SK-N-SH treated with all-trans-retinoic acid at 6 μM for 48 hours (cell line): Measurements from ENCODE around the gene PBRM1.

Source experiments
- ATAC-seq: fragments of 200-7000 bp; cut with Tn5 transposase; 3 replicates; pipeline ENCODE4 v1.9.1; 2020; ENCODE audit warnings: mild to moderate bottlenecking, moderate library complexity
- ARNTL ChIP-seq: fragments of 450-650 bp; formaldehyde crosslinking; IDR thresholded peaks from 2 replicates; pipeline ENCODE4 v1.5.0; 2020; ENCODE audit warnings: low read depth, mild to moderate bottlenecking, moderate library complexity, borderline replicate concordance
- CSRNP3 ChIP-seq: fragments of 250-450 bp; sonication (Bioruptor Pico); IDR thresholded peaks from 2 replicates; pipeline ENCODE4 v1.5.1; 2021; ENCODE audit warnings: mild to moderate bottlenecking, moderate library complexity
- ESRRG ChIP-seq: fragments of 250-450 bp; sonication (Bioruptor Pico); IDR thresholded peaks from 2 replicates; pipeline ENCODE4 v1.6.1; 2021; ENCODE audit warnings: mild to moderate bottlenecking
- GLIS3 ChIP-seq: fragments of 250-450 bp; sonication (Bioruptor Pico); IDR thresholded peaks from 2 replicates; pipeline ENCODE4 v1.5.0; 2020; ENCODE audit warnings: mild to moderate bottlenecking, moderate library complexity
- ISL1 ChIP-seq: fragments of 250-450 bp; sonication (Bioruptor Pico); IDR thresholded peaks from 2 replicates; pipeline ENCODE4 v2.1.2; 2022; ENCODE audit warnings: mild to moderate bottlenecking, moderate library complexity
- OSR1 ChIP-seq: fragments of 250-450 bp; sonication (Bioruptor Pico); IDR thresholded peaks from 2 replicates; pipeline ENCODE4 v1.8.0; 2022; ENCODE audit warnings: moderate library complexity, mild to moderate bottlenecking, inconsistent platforms
- PPARA ChIP-seq: fragments of 250-450 bp; sonication (Bioruptor Pico); IDR thresholded peaks from 2 replicates; pipeline ENCODE4 v1.5.0; 2020; ENCODE audit warnings: mild to moderate bottlenecking, borderline replicate concordance
- RARB ChIP-seq: fragments of 250-450 bp; sonication (Bioruptor Pico); IDR thresholded peaks from 2 replicates; pipeline ENCODE4 v1.8.0; 2021; ENCODE audit warnings: mild to moderate bottlenecking, moderate library complexity
- SNAI2 ChIP-seq: fragments of 250-450 bp; sonication (Bioruptor Pico); IDR thresholded peaks from 2 replicates; pipeline ENCODE4 v1.5.0; 2020; ENCODE audit warnings: mild to moderate bottlenecking, moderate library complexity
- TCF4 ChIP-seq: fragments of 250-450 bp; sonication (Bioruptor Pico); IDR thresholded peaks from 2 replicates; pipeline ENCODE4 v1.8.0; 2021; ENCODE audit warnings: mild to moderate bottlenecking, moderate library complexity, borderline replicate concordance
- TOX ChIP-seq: fragments of 250-450 bp; sonication (Bioruptor Pico); IDR thresholded peaks from 2 replicates; pipeline ENCODE4 v1.8.0; 2021; ENCODE audit warnings: mild to moderate bottlenecking, moderate library complexity, borderline replicate concordance
- ZC3H10 ChIP-seq: fragments of 250-450 bp; sonication (Bioruptor Pico); IDR thresholded peaks from 2 replicates; pipeline ENCODE4 v1.5.1; 2021; ENCODE audit warnings: mild to moderate bottlenecking, moderate library complexity
- ZFP30 ChIP-seq: fragments of 450-650 bp; formaldehyde crosslinking; IDR thresholded peaks from 2 replicates; pipeline ENCODE4 v1.5.0; 2022; ENCODE audit warnings: mild to moderate bottlenecking, moderate library complexity
- ZNF565 ChIP-seq: fragments of 450-650 bp; formaldehyde crosslinking; conservative IDR thresholded peaks from 2 replicates; pipeline ENCODE4 v1.5.0; 2020; ENCODE audit warnings: low read depth, mild to moderate bottlenecking, moderate library complexity
- ZNF70 ChIP-seq: fragments of 450-650 bp; formaldehyde crosslinking; IDR thresholded peaks from 2 replicates; pipeline ENCODE4 v1.5.0; 2020; ENCODE audit warnings: mild to moderate bottlenecking, moderate library complexity
- ZNF8 ChIP-seq: fragments of 450-650 bp; formaldehyde crosslinking; IDR thresholded peaks from 2 replicates; pipeline ENCODE4 v1.5.0; 2020; ENCODE audit warnings: mild to moderate bottlenecking, moderate library complexity
- TF ChIP-seq, protein P1 (sequence below): fragments of 250-450 bp; sonication (Bioruptor Pico); IDR thresholded peaks from 2 replicates; pipeline ENCODE4 v1.8.0; 2020; ENCODE audit warnings: mild to moderate bottlenecking, moderate library complexity, borderline replicate concordance
- TF ChIP-seq, protein P2 (sequence below): fragments of 250-450 bp; sonication (Bioruptor Pico); IDR thresholded peaks from 2 replicates; pipeline ENCODE4 v1.5.0; 2020; ENCODE audit warnings: mild to moderate bottlenecking, moderate library complexity
- TF ChIP-seq, protein P3 (sequence below): fragments of 250-450 bp; sonication (Bioruptor Pico); IDR thresholded peaks from 2 replicates; pipeline ENCODE4 v1.5.1; 2020; ENCODE audit warnings: low read depth, mild to moderate bottlenecking, moderate library complexity
- TF ChIP-seq, protein P4 (sequence below): fragments of 250-450 bp; sonication (Bioruptor Pico); IDR thresholded peaks from 2 replicates; pipeline ENCODE4 v1.8.0; 2021; ENCODE audit warnings: low read depth, mild to moderate bottlenecking, moderate library complexity, borderline replicate concordance

The PBRM1 gene

DNA sequence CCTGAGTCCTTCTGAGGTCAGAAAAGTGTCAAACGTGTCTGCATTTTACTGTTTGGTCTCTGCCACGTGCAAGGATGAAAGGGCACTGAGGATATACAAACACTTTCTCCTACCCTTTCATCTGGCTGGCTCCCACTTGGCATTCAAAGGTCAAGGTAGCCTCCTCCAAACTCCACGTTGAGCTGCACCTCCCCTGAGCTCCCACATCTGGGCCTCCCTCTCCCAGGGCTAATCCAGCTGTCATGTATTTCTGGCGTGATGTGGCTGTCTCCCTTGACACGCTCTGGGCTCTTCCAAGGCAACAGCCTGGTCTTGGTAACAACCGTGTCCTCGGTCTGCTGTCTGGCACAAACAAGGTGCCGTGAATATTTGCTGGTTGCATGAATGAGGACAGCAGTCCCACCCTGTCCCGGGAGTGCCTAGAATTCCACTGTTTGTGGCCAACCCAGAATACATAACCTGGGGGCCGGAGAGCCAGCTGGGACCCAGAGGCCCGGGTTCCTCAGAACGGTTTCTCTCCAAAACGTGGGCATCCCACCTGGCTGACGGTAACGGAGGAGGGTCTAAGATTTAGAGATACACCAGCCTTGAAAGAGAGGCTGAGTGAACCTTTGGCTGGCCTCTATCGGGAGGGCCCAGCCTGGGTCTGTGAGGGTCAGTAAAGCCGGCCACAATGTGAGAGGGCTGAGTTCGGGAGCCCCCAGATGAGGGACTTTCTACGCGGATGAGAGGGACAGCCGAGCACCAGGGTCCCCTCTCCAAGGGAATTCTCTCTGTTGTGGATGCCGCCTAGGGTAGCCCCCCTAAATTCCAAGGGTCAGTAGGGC lies 19.1 kb upstream of the PBRM1 start:
- peak; percentile 29 for ATAC-seq
- TF ChIP-seq, protein P1, sequence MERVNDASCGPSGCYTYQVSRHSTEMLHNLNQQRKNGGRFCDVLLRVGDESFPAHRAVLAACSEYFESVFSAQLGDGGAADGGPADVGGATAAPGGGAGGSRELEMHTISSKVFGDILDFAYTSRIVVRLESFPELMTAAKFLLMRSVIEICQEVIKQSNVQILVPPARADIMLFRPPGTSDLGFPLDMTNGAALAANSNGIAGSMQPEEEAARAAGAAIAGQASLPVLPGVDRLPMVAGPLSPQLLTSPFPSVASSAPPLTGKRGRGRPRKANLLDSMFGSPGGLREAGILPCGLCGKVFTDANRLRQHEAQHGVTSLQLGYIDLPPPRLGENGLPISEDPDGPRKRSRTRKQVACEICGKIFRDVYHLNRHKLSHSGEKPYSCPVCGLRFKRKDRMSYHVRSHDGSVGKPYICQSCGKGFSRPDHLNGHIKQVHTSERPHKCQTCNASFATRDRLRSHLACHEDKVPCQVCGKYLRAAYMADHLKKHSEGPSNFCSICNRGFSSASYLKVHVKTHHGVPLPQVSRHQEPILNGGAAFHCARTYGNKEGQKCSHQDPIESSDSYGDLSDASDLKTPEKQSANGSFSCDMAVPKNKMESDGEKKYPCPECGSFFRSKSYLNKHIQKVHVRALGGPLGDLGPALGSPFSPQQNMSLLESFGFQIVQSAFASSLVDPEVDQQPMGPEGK (CRISPR knock-in tag) = no peak

GRCh38 chr3:52703341-52703740 lies 17.6 kb upstream of the PBRM1 start:
- ATAC-seq = no peak
- TF ChIP-seq PPARA (no peak), OSR1 (CRISPR knock-in tag) (no peak), ZNF8 (CRISPR knock-in tag) (no peak), ESRRG (CRISPR knock-in tag) (no peak), ZNF565 (no peak), ISL1 (CRISPR knock-in tag) (no peak), TCF4 (CRISPR knock-in tag) (no peak), TOX (CRISPR knock-in tag) (no peak), ZC3H10 (CRISPR knock-in tag) (no peak), RARB (CRISPR knock-in tag) (no peak), SNAI2 (no peak), ARNTL (CRISPR knock-in tag) (no peak)
- TF ChIP-seq, protein P2, sequence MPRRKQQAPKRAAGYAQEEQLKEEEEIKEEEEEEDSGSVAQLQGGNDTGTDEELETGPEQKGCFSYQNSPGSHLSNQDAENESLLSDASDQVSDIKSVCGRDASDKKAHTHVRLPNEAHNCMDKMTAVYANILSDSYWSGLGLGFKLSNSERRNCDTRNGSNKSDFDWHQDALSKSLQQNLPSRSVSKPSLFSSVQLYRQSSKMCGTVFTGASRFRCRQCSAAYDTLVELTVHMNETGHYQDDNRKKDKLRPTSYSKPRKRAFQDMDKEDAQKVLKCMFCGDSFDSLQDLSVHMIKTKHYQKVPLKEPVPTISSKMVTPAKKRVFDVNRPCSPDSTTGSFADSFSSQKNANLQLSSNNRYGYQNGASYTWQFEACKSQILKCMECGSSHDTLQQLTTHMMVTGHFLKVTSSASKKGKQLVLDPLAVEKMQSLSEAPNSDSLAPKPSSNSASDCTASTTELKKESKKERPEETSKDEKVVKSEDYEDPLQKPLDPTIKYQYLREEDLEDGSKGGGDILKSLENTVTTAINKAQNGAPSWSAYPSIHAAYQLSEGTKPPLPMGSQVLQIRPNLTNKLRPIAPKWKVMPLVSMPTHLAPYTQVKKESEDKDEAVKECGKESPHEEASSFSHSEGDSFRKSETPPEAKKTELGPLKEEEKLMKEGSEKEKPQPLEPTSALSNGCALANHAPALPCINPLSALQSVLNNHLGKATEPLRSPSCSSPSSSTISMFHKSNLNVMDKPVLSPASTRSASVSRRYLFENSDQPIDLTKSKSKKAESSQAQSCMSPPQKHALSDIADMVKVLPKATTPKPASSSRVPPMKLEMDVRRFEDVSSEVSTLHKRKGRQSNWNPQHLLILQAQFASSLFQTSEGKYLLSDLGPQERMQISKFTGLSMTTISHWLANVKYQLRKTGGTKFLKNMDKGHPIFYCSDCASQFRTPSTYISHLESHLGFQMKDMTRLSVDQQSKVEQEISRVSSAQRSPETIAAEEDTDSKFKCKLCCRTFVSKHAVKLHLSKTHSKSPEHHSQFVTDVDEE = no peak
- TF ChIP-seq, protein P1 (CRISPR knock-in tag) = no peak
- TF ChIP-seq, all 23 proteins: peak for 0

DNA sequence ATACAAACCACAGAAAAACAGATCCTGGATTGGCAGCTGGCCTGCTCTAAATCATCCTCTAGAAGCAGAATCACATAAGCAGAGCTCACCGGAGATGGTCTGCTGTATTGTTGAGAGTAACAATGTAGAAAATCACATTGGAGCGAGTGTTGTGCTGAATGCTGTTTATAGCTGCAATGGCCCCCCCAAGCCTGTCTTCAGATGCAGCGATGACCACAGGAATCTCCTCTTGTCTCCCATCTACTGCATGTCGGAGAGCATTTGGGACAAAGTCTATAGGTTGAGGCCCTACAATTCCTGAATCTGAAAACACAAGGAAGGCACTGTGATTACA lies 11.9 kb upstream of the PBRM1 start:
- TF ChIP-seq ZFP30 (0 out of 2 replicates have a peak, but pooled peaks have one; percentile 39), ZNF70 (no peak)
- ATAC-seq = no peak; the same call in 2 of the 3 replicates

GRCh38 chr3:52696830-52697631 lies 11.3 kb upstream of the PBRM1 start:
- ATAC-seq = no peak; the same call in 2 of the 3 replicates
- TF ChIP-seq CSRNP3 (no peak), ESRRG (CRISPR knock-in tag) (no peak), ZFP30 (no peak), SNAI2 (no peak), OSR1 (CRISPR knock-in tag) (no peak), ZNF8 (CRISPR knock-in tag) (no peak), GLIS3 (CRISPR knock-in tag) (no peak), ARNTL (CRISPR knock-in tag) (no peak)
- TF ChIP-seq, protein P3, sequence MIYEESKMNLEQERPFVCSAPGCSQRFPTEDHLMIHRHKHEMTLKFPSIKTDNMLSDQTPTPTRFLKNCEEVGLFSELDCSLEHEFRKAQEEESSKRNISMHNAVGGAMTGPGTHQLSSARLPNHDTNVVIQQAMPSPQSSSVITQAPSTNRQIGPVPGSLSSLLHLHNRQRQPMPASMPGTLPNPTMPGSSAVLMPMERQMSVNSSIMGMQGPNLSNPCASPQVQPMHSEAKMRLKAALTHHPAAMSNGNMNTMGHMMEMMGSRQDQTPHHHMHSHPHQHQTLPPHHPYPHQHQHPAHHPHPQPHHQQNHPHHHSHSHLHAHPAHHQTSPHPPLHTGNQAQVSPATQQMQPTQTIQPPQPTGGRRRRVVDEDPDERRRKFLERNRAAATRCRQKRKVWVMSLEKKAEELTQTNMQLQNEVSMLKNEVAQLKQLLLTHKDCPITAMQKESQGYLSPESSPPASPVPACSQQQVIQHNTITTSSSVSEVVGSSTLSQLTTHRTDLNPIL (CRISPR knock-in tag) = no peak
- TF ChIP-seq, protein P4, sequence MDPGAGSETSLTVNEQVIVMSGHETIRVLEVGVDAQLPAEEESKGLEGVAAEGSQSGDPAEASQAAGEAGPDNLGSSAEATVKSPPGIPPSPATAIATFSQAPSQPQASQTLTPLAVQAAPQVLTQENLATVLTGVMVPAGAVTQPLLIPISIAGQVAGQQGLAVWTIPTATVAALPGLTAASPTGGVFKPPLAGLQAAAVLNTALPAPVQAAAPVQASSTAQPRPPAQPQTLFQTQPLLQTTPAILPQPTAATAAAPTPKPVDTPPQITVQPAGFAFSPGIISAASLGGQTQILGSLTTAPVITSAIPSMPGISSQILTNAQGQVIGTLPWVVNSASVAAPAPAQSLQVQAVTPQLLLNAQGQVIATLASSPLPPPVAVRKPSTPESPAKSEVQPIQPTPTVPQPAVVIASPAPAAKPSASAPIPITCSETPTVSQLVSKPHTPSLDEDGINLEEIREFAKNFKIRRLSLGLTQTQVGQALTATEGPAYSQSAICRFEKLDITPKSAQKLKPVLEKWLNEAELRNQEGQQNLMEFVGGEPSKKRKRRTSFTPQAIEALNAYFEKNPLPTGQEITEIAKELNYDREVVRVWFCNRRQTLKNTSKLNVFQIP (CRISPR knock-in tag) = no peak
- TF ChIP-seq, protein P2 = no peak
